Activated CD4-positive, CD25-positive, alpha-beta regulatory T cell treated with anti-CD3 and anti-CD28 coated beads, Interleukin-2, amount 50 U/mL, for 72 hours (primary cell): ENCODE results near the gene COX4I1.
"Not testable (repeated sequence)": the region's sequence is repeated elsewhere in the genome, so short reads cannot be mapped to it uniquely, and the experiment has no call there.

ENCODE experiments used
- DNase-seq: peaks from one replicate; pipeline ENCODE4 v3.0.0; 2021

Gene COX4I1

GRCh38 chr16:85826686-85827247 lies 27.3 kb downstream of the COX4I1 start:
- no peak for DNase-seq

GRCh38 chr16:85828166-85828565 lies 28.7 kb downstream of the COX4I1 start:
- no peak for DNase-seq

- no peak for DNase-seq
Observed at GRCh38 chr16:85829171-85829719, 29.8 kb downstream of the COX4I1 start.

GRCh38 chr16:85829751-85830445 lies 30.4 kb downstream of the COX4I1 start:
- no peak for DNase-seq

GRCh38 chr16:85830821-85831220 lies 31.3 kb downstream of the COX4I1 start:
- DNase-seq: no peak

- DNase-seq: no peak
Observed at GRCh38 chr16:85832570-85833218, 33.2 kb downstream of the COX4I1 start.

GRCh38 chr16:85833219-85833920 lies 33.9 kb downstream of the COX4I1 start:
- DNase-seq: no peak

GRCh38 chr16:85834741-85835140 lies 35.2 kb downstream of the COX4I1 start:
- no peak for DNase-seq

GRCh38 chr16:85835227-85835751 lies 35.8 kb downstream of the COX4I1 start:
- DNase-seq: no peak

GRCh38 chr16:85835956-85836705 lies 36.6 kb downstream of the COX4I1 start:
- no peak for DNase-seq

- no peak for DNase-seq
Observed at GRCh38 chr16:85836706-85837582, 37.4 kb downstream of the COX4I1 start.

- DNase-seq: not testable (repeated sequence)
Observed at GRCh38 chr16:85837654-85838053, 38.2 kb downstream of the COX4I1 start.

GRCh38 chr16:85838381-85838780 lies 38.9 kb downstream of the COX4I1 start:
- DNase-seq: no peak

- no peak for DNase-seq
Observed at GRCh38 chr16:85838876-85839585, 39.5 kb downstream of the COX4I1 start.

GRCh38 chr16:85839681-85840240 lies 40.3 kb downstream of the COX4I1 start:
- DNase-seq: no peak

- no peak for DNase-seq
Observed at GRCh38 chr16:85840395-85840794, 40.9 kb downstream of the COX4I1 start.

GRCh38 chr16:85840801-85841200 lies 41.3 kb downstream of the COX4I1 start:
- no peak for DNase-seq

GRCh38 chr16:85842435-85842834 lies 42.9 kb downstream of the COX4I1 start:
- no peak for DNase-seq

- no peak for DNase-seq
Observed at GRCh38 chr16:85842848-85843247, 43.4 kb downstream of the COX4I1 start.

- DNase-seq: no peak
Observed at GRCh38 chr16:85843471-85844168, 44.1 kb downstream of the COX4I1 start.
